Stimulated activated CD4-positive, alpha-beta T cell treated with anti-CD3 and anti-CD28 coated beads, Interleukin-1b, Interleukin-23, amount 100 ng/mL, for 48 hours (primary cell): ENCODE data around the gene MYH1.
"Not testable (repeated sequence)": the region's sequence is repeated elsewhere in the genome, so short reads cannot be mapped to it uniquely, and the experiment has no call there.

ENCODE experiments used
- DNase-seq: peaks from one replicate; pipeline ENCODE4 v3.0.0-alpha.2; 2020

The MYH1 gene

GRCh38 chr17:10518271-10519037 is at the start of gene MYH1:
MYH1 (minus strand) TSS chr17:10518542; CDS start chr17:10516642, 1,900 bp downstream.
- DNase-seq, result no peak

DNA sequence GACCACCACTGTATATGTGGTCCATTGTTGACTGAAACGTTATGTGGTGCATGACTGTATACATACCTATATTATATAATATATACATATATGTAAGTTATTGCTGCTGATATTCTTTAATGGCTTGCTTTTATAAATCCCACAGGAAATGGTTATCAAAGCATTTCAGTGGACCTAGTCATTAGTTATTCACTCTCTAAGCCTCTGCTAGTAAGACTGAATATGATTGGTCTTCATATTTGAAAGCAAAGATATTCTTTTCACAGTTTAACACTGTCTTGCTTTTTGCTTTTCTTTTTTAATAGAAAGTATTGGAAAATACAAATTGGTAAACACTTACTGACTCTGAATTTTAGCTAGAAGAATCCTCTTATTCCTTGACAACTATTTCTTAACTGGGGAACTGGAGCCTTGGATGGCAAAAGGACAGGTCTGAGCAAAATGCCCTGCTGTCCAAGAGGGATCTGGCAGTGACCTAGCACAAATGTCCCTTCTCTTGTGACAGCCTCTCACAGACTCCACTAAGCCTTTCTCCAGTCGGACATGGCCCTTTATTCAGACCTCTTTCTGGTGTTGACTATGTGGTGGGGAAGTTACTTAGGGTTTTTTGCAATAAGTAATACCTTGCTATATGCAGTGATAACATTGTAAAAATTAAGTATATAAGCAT is 45.8 kb upstream of the MYH1 start:
- DNase-seq, result no peak

- no peak for DNase-seq
These were observed 39.7 kb upstream of the MYH1 start for GRCh38 chr17:10558049-10558448.

DNA sequence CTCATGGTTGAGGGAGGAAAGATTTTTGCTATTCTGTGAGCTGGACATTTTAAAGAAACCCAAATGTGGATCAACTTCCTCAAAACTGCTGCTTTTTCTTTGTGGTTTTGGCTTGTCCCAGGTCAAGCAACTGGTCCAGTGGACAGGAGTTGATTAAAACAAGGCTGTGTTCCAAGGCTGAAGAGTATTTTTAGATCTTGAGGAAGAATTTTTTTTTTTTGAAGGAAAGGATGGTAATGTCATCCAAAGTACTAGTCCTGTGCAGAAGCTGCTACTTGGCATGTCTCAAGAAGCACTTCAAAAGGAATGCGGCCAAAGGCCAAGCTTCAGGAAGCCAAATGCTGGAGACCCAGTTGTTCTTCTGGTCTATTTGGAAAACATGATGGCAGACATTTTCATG is 39.1 kb upstream of the MYH1 start:
- no peak for DNase-seq

- DNase-seq, result no peak
These were observed 38.1 kb upstream of the MYH1 start for GRCh38 chr17:10556301-10557005.

DNA sequence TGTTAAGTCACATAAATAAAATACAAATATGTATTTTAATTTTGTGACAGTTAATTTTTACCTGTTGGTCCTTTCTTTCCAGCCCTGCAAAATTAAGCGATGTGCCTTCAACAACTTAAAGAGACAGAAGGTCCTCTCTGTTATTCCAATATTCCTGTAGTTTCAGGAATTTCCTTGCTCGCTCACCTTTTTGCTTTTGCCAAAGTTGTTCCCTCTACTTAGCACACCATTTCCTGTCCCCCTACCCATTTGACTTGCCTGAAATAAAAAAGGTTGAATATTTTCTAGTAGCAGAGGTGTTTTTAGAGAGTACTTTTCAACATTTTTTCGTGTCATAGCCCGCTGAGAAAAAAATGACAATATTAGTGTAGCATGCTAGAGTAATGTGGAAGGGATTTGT is 31.7 kb upstream of the MYH1 start:
- DNase-seq, result no peak

DNA sequence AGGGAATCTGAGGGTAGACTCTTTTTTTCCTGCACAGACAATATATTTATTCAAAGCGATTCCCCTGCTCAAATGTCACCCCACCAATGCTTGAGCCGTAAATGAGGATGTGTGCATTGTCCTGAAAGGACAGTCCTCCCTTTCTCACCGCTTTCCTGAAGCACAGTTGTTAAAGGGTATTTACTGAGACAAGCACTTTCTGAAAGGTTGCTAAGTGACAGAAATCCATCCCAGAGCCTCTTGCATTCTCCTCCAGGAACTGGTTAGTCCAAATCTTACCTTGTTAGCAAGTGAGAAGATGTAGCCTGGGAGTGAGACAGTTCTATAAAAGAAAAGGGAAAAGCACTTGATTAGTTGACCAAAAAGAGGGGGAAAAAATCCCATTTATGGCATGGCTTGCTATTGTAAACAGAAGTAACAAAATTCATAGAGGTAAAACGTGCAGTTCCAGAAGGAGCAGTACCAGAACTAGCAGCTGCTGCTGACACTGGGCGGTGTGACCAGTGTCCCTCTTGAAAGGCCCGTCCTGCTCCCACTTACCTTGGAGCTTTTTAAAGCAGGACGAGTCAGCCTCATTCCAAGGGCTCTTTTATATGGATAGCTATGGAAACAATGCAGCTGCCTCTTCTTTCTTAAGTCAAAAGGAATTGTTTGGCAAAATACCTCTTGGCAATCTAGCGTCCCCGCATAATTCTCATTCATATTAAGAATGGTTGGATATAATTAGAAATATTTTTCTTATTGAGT is 30.9 kb upstream of the MYH1 start, which contains the start of gene MYH2:
MYH2 (minus strand) TSS at position 563 of the 747 bp plus-strand sequence. CDS start 1,738 bp downstream, outside the sequence.
- no peak for DNase-seq

DNA sequence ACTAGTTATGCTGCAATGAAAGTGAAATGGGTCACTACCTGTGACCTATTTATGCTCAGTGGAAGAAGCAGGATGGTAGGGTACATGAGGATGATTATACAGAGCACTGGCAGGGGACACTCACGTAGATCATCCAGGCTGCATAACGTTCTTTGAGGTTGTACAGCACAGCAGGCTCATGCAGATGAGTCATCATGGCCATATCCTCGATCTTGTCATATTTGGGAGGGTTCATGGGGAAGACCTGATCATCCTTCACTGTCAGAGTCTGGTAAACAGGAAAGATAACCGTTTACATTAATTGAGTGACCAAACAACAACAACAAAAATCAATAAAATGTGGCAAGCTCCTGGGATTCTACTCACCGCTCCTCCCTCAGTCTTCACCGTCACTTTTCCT is 29.0 kb upstream of the MYH1 start:
- DNase-seq, result no peak

- DNase-seq, result not testable (repeated sequence)
These were observed 25.1 kb upstream of the MYH1 start for GRCh38 chr17:10543486-10543885.

- DNase-seq, result not testable (repeated sequence)
These were observed 22.8 kb upstream of the MYH1 start for GRCh38 chr17:10541179-10541578.

GRCh38 chr17:10532026-10532425 is 13.7 kb upstream of the MYH1 start:
- DNase-seq, result no peak

GRCh38 chr17:10527419-10527818 is 9.1 kb upstream of the MYH1 start:
- no peak for DNase-seq

- DNase-seq, result no peak
These were observed 8.2 kb upstream of the MYH1 start for GRCh38 chr17:10526517-10526916.

- no peak for DNase-seq
These were observed 4.7 kb upstream of the MYH1 start for GRCh38 chr17:10523064-10523463.

DNA sequence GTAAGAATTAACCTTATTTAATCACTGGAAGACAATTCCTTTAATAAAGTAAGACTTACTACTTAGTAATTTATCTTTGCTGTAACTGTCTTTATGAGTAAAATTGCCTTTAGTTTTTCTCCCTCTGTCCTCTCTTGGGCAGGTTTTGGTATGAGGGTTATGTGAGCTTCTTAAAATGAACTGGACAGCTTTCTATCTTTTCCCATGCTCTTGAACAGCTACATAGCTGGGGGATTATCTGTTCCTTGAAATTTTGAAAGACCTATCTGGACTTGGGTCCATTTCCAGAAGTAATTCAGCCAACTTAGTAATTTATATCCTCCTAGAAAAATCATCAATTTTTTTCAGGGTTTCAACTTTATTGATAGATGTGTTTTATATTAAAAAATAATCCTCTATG is 3.6 kb upstream of the MYH1 start:
- DNase-seq, result no peak

GRCh38 chr17:10516638-10517037 is 1.7 kb downstream of the MYH1 start:
- no peak for DNase-seq

DNA sequence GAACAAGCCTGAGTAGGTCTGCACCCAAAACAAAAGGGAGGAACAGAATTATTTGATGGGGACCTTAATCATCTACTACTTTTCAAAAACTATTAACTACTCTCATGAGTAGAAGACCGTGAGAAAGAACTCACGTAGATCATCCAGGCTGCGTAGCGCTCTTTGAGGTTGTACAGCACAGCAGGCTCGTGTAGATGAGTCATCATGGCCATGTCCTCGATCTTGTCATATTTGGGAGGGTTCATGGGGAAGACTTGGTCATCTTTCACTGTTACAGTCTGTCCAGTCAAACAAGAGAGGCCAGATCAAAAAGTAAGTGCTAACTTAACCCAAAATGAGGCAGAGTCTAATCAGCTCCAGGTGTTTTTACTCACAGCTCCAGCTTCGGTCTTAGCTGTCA is 2.3 kb downstream of the MYH1 start:
- DNase-seq, result no peak

- no peak for DNase-seq
These were observed 4.9 kb downstream of the MYH1 start for GRCh38 chr17:10513299-10514067.

- no peak for DNase-seq
These were observed 5.5 kb downstream of the MYH1 start for GRCh38 chr17:10512856-10513255.

GRCh38 chr17:10499950-10500349 is 18.4 kb downstream of the MYH1 start:
- no peak for DNase-seq

DNA sequence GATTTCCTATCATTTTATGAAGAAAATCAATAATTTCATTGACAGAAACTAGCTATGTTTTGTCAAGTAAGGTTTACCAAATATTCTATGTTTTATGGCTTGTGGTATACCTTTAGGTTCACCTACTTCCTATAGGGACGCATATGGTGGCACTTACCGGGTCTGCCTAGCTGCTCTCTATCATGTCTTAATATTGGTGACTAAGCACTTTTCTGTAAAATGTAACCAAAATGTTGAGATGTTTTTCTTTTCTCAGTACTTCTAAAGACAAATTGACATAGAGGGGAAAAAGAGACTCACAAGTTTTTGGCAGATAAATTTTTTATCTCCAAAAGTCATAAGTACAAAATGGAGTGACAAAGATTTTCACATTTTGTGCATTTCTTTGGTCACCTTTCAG is 26.3 kb downstream of the MYH1 start:
- DNase-seq, result no peak

- DNase-seq, result no peak
These were observed 36.1 kb downstream of the MYH1 start for GRCh38 chr17:10482252-10482651.
